ENCODE measurements around the gene MIPOL1.
"Not testable (repeated sequence)": the region's sequence is repeated elsewhere in the genome, so short reads cannot be mapped to it uniquely, and the experiment has no call there.

The MIPOL1 gene

DNA sequence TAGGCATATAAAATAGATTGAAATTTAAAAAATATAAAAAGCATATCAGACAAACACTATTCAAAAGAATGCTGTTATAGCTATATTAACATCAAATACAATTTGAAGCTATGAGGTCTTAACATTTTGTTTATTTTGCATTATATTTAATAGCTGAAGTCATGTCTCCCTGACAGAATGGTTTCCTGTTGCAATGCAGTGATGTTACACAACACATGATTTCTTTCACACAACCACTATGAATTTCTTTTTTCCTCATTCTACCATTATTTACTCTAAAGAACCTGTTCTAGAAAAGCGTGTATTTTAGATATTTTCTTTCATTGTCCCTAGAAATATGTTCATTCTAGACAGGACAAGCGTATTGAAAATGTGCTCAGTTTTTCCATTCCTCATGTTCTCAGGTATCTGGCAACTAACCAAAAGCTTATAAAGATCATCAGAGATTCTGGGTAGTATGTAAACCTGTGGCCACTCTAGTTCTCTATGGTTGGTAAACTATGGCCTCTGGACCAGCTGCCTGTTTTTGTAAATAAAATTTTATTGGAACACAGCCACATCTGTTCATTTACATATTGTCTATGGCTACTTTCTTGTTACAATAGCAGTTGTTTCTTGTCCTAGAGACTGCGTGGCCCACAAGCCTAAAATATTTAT, 213.5 kb downstream of the MIPOL1 start:
- peak; percentile 21 for DNase-seq

DNA sequence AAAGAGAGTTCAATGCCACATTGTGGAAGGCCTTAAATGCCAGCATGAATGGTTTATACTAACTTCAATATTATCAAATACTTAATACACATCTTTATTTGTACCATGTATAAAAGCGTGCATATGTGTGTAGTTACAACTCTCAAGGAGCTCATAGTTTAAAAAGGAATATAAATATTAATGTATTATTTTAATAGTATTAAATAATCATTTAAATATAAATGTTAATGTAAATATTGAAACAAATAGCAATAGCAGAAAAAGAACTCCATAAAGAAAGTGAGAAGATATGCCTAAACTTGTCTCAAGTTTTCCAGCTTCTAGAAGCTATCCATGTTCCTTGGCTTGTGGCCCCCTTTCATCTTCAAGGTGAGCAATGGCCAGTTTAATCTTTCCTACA, 215.3 kb downstream of the MIPOL1 start:
- no peak for DNase-seq

DNA sequence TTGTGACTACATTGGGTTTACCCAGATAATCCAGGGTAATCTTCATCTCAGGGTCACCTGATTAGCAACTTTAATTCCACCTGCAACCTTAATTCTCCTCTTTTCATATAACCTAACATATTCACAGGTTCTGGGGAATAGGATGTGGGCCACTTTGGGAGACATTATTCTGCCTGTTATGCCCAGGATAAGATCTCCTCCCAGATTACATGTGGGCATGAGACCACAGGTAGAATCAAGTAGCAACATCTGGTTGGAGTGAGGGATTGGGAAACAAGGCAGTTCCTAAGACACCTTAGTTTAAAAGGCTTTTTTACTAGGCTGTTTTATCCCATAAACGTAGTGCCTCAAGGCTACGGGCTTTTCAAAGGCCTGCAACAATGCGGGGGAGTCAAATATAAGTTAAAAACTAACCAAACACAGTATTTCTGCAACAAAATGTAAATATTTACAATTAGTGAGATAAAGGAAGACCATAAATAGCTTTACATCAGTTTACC, 215.8 kb downstream of the MIPOL1 start:
- no peak for DNase-seq

DNA sequence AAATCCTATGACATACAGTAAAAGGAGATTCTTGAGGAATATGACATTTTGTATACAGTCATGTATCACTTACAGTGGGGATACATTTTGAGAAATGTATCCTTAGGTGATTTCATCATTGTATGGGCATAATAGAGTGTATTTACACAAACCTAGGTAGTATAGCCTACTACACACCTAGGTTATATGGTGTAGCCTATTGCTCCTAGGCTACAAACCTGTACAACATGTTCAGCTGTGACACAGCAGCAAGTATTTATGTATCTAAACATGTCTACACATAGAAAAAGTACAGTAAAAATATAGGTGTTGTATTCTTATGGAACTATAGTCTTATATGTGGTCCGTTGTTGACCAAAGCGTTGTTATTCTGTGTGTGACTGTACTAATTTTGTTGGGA, 218.5 kb downstream of the MIPOL1 start:
- no peak for DNase-seq

DNA sequence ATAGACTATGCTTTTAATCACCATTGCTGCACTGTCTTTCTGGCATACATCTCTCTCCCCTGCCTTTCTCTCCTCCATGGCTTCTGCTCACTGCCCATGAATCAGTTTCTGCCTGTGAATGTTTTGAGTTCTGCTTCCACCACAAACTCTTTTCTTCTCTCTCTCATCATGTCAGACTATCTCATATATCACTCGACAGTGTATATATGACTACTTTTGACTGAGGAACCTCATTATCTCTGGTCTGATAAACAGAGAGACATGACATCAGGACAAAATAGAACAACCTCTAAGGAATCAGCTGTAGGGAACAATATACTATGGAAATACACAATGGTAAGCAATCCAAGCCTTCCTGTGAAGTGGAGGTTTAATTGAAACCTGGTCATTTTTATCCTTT, 219.4 kb downstream of the MIPOL1 start:
- DNase-seq = no peak

DNA sequence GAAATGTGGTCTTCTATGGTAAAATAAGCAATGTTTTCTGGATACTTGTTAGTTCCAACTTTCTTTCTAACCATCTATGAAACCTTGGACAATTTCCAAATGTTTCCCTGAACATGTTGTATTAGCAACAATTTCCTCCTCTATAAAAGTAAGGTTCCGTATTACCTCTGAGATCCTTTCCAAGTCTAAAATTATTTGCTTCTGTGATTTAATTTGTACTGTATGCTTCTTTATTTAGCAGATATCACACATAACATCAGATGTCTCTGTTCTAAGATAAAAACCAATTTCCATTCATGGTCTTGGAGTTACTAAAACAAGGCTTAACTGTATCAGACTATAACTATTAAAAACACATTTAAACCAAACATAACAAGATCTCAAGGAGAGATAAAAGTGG, 220.1 kb downstream of the MIPOL1 start:
- no peak for DNase-seq

DNA sequence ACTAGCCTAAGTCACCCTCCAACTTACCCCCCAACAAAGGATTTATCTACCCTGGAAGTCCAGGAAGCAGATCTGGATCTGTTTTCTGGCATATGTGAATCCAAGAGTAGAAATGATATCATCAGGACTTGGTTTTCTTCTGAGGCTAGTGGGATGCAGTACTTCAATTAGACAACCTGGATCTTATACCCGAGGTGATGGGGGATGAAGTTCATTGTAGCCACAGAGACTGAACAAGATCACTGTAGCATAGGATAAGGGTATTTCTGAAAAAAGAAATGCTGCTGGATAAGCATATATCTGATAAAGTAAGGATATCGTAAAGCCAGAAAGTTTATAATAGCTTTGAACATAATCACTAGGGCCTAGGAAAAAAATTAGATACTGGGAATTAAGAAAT, 222.9 kb downstream of the MIPOL1 start:
- no peak for DNase-seq

DNA sequence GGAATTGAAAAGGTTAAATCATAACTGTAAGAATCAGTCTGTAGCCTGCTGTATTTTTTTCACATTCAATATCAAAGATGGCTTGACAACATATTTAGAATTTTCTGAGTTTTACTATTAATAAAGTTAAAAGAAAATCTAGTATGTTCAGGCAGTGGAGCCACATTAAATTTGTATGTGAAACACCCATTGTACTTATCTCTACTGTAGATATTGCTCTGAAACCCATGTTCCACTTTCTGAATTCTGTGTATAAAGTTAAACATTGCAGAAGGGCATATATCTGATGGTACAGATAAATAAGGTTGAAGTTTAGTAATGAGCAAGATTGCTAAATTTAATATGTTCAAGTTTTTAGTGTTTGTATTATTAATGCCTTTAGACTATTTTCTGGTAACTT, 224.6 kb downstream of the MIPOL1 start:
- no peak for DNase-seq

DNA sequence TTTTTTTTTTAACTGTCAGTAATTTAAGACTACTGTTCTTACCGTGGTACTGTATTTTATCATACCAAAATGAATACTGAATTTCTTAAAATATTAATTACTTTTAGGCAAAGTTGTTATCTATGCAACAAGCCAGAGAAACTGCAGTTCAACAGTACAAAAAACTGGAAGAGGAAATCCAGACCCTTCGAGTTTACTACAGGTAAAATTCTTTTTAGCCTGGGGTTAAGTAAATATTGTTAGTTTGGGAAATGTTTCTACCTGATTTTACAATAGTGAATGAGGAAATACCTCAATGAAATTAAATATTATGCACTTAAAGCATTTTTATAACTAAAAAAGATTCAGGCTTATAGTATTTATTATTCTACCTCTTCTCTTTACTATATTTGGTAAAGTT, 225.0 kb downstream of the MIPOL1 start:
- DNase-seq = no peak

DNA sequence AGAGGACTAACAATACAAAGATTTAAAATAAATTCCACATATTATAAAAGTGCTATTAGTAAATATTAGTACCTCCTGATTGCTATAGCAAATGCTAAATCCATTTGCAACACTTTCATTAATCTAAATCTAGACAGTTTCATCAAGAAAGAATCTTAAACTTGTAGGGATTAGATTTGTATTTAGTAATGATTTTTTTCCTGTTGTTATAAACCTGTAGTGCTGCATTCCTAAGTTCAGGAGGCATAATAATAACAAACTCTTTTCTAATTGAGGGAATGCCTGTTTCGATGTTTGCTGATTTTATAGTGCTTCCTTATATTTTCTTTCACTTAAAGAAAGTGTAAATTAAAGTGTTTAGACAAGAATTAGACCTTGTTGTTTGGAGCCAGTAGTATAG, 231.2 kb downstream of the MIPOL1 start:
- no peak for DNase-seq

DNA sequence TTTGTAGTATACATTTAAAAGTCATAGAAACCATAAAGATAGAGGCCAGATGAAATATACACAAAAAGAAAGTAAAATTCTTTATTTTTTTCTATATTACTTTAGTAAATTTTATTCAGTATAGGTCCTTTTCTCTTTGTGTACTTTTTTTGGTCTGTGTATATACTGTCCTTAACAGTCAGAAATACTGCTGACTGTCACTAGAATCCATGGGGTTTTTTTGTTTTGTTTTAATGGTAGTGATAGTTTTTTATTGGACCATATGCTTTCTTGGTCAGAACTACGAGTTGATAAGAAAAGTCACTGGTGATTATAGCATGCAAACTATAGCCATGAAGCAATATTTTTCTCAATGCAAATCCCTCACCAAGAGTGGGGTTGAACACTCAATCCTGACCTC, 231.9 kb downstream of the MIPOL1 start:
- no peak for DNase-seq

DNA sequence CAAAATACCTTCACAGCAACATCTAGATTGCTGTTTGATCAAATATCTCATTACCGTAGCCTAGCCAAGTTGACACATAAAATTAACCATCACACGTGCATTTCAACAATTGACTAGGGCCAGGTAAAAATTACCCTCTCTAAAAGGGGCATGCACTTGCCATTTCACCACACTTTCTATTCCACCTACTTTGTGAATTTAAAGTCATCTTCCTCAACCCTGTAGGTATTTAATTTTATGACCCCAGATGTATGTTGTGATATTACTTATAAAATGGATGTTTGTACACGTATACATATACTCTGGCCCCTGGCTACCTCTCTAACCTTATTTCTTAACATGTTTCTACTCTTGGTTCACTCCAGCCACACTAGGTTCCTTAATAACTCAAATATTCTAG, 237.1 kb downstream of the MIPOL1 start:
- DNase-seq = no peak

DNA sequence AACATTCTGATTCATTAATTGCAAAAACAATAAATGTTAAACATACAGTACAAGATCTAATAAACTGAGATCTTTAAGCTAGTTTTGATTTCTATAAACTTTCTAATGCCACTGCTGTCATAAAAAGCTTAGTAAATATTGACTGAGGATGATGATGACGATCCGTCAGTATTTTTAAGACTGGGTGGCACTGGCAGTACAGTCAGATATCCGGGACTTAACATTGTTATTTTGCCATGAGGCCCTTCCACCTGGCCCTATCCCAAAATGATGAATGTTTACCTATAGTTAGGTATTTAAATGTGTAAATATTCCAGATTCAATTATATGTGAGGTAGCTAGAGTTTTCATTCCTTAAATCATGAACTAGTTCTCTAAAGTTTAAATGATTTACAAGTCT, 238.8 kb downstream of the MIPOL1 start:
- peak; percentile 41 for DNase-seq

DNA sequence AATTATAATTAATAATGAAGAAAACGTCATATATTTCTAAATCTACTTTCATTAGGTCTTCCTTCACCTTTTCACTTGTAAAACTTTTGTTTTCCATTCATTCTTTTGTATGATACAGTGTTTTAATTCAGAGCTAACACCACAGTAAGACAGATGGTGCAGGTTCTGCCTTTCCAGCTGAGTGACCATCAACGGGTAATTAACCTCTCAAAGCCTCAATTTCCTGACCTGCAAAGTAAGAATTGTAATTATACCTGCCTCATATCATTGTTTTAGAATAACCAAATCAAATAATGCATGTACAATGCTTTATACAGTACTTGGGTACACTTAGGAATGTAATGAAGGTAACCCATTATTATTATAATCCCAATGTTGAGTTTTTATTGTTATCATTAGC, 239.8 kb downstream of the MIPOL1 start:
- peak; percentile 66 for DNase-seq

DNA sequence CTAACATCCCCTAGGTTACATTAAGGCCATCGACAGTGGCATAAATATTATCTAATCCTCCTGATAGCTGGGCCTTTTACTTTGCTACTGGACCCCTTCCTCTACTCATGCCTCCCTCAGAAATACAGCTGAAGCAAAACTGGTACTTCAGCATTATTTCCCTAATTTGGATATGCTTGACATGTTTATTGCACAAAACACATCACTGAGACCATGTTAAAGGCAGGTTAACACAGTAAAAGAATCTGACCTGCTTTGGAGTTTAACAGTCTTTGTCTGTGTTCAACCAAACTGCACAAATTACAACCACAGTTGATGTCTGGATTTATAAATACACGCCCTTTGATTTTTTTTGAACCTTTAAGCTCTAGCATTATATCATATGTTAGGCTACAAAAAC, 240.7 kb downstream of the MIPOL1 start:
- DNase-seq = no peak

DNA sequence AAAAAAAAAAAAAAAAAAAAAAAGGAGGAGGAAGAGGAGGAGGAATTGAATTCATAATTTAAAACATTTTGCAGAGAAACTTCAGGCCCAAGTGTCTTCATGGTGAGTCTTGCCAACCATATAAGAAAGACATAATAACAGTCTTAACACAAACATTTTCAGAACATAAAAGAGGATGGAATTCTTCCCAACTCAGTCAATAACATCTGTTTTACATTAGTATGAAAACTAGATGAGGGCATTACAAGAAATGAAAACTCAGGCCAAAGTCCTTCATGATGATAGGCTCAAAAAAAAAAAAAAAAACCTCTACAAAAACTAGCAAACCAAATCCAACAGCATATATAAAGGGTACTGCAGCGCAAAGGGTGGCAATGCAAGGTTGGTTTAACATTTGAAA, 245.7 kb downstream of the MIPOL1 start:
- no peak for DNase-seq

DNA sequence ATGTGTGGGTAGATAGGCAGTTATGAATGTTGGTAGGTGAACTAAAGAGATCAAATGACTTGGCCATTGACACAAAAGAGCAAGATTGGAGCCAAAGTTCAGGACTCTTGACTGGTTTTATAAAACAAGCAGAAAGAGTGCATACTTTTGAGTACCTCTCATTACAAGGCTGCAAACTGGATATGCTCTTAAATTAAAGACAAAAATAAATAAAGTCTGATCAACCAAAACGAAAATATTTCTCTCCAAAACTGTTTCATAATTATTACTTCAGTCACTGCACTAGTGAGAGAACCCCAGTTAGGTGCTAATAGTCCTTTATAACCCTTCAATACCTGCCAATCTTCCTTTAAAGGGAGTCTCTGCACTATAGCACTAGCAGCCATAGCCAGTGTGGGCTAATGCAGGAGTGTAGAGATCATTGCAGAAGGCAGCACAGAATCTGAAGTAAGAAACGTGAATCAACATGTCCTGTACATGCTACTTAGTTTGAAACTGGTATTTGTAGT, 250.2 kb downstream of the MIPOL1 start:
- DNase-seq = no peak

DNA sequence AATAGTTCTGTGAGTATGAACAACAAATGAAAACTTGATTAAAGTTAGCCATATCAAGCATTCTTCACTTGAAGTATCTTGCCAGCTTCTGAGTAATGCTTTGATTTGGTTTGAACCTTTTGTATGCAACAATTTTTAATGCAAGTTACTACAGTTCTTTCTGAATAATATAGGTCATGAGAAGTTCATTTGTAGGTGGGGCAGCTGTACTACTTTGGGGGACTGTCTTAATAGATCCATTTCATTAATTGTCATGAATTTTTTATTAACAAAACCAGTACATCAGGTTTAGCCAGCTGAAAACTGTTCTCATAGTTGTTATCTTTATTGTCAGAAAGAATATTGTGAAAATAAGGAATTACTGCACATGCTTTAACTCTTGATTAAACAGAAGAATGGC, 254.6 kb downstream of the MIPOL1 start:
- no peak for DNase-seq

DNA sequence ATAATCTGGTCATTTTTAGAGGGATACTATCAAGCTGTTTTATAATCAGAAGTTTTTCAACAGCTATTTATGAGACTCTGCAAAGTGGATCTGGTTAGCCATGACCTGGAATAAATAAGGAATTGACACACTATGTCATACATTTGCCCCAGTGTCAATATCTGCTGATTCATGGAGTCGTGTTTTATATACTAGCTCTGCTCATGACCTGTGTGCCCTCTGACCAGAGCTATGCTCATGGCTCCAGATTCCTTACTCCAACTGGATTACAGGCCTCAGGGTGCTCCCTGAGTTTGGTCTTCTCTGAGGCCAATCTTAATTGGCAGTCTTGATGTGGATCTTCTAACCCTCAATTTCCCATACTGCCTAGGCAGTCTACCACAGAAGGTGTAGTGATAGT, 256.2 kb downstream of the MIPOL1 start:
- no peak for DNase-seq

DNA sequence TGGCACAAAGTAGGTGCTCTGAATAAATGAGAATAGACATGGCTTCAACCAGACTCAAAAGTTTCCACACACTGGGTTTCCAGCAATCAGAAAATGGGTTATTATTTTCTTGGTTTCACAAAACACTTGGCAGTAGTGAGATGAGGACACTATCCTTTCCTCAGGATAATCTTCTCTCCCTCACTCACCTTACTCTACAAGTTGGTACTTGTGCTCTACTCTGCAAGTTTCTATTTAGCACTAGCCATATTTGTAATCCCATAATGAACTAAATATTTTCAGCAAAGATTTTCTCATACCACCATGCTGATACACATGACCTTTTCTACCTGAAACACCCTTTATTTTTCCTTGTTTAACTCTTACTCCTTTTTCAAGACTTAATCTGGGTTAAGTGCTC, 259.6 kb downstream of the MIPOL1 start:
- DNase-seq = no peak

DNA sequence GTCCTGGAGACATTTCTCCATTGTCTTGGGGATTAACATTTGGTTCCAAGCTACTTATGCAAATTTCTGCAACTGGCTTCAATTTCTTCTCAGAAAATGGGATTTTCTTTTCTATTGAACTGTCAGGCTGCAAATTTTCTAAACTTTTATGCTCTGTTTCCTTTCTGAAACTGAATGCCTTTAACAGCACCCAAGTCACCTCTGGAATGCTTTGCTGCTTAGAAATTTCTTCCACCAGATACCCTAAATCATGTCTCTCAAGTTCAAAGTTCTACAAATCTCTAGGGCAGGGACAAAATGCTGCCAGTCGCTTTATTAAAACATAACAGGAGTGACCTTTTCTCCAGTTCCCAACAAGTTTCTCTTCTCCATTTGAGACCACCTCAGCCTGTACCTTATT, 264.7 kb downstream of the MIPOL1 start:
- not testable (repeated sequence) for DNase-seq

DNA sequence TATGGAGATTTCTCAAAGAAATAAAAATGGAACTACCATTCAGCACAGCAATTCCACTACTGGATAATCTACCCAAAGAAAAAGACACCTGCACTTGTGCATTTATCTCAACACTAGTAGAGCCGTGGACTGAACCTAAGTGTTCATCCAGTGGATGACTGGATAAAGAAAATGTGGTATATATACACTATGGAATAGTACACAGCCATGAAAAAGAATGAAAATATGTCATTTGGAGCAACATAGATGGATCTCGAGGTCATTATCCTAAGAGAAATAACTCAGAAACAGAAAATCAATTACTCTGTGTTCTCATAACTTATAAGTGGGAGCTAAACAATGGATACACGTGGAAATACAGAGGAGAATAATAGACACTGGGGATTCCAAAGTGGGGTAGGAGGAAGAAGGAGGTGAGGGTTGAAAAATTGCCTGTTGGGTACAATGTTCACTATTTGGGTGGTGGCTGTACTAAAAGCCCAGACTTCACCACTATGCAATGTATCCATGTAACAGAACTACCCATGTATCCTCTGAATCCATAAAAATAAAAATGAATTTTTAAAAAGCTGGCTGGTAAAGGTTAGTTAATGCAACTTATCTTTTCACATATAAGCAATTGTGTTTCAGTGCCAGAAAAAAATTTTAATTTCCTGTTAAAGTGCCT, 266.6 kb downstream of the MIPOL1 start:
- no peak for DNase-seq

DNA sequence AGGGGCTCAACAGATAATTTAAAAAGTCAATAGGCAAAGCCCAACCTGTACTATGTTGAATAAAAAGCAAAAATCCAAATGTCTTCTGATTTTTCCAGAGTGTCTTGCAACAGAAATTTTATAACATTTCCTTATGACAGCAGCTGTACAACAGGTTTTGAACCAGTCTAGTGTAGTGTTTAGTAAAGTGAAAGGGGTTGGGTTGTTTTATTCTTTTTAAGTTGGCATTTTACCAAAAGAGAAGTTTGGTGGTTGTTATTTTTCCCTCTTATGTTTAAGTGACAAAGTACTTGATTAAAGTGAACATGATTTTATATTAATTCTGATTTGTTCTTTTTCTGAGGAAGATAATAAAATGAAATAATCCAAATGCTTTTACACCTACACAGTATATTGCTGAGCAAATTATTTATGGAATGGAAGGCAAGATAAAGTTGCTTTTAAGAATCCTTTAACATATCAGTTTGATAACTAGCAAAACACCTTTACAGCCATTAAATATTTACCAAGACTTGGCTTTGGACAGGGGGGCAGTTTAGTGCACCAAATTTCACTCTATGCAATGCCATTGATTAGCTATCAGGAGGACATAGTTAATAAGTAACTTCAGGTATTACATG, 268.4 kb downstream of the MIPOL1 start:
- DNase-seq = no peak

DNA sequence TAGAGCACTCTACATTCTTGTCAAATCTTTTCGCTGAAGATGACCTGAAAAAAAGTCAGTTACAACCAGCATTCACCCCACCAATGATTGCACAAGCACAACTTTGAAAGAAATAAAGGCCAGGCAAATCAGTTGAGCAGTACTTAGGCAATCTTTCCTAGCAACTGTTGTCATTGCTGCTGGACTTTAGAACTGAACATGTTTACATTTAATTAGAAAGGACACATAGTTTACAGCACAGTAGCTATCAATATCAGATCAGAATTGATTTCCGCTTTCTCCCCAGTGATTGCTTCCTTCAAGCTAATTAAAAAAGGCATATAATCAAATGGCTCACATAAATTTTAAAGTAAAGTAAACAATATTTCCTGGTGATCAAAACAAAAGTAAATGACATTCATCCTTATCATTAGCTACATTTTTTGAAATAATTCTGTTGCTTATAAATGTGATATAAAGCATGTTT, 268.9 kb downstream of the MIPOL1 start:
- DNase-seq = no peak
